ENCODE measurements around the gene LRP1. TPM values are rescaled to one million over a fixed set of nuclear protein-coding genes. Genes with fewer than 3 reads are reported as not detected.

Gene LRP1
- total RNA-seq, 2 donors from 2014 or later: 53.5 to 198 TPM

GRCh38 chr12:57210461-57210860 lies 82.2 kb downstream of the LRP1 start:
- Histone ChIP-seq H3K9me3 (no peaks in the 10 kb centered on the region), H3K27ac (no peak overlapping the region), H3K27me3 (replicated peaks; ENCODE audit: insufficient read depth) (no peaks in the 10 kb centered on the region), H3K4me1 (replicated peaks) (peaks cover 8% of the 10 kb centered on the region), H3K4me3 (no peak overlapping the region), H3K36me3 (peaks cover 6 to 9% of the 10 kb centered on the region in 2 donors)
- no peak for TF ChIP-seq POLR2A (IDR thresholded peaks at IDR 0.05)
- TF ChIP-seq POLR2AphosphoS5 (IDR thresholded peaks at IDR 0.05): no peak
- TF ChIP-seq CTCF (IDR thresholded peaks at IDR 0.05): no peak
- 79% methylated on average over 15 of the region's 15 CpGs for WGBS
- no peak for DNase-seq (ENCODE audit: low spot score)
- intact Hi-C loops (cut with DNase I): no loop called here

DNA sequence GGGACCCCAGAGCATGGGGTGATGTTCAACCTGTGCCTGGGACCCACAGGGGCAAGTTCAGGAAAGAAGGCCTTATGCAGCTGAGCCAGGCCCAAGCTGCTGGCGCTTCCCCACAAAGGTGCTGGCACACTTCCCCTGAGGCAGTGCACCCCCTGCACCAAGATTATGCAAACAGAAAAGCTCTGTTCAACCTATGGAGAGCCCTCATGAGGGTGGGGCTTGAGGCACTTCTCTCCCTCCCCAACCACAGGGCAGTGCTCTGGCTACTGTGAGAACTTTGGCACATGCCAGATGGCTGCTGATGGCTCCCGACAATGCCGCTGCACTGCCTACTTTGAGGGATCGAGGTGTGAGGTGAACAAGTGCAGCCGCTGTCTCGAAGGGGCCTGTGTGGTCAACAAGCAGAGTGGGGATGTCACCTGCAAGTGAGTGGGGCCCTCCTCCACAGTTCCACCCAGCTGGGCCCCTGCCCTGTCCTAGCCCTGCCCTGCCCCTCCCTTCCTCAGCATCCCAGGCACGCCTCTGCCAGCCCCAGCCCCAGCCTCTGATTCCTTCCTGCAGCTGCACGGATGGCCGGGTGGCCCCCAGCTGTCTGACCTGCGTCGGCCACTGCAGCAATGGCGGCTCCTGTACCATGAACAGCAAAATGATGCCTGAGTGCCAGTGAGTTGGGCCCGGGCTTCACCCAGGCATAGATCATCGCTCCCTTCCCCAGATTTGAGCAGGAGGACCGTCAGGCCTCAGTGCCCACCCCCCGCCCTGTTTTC lies 82.8 kb downstream of the LRP1 start:
- H3K9me3 ChIP-seq: no peaks in the 10 kb centered on the region
- no peak overlapping the region for H3K27ac ChIP-seq
- H3K36me3 ChIP-seq: peaks cover 0 to 5% of the 10 kb centered on the region in 2 donors
- no peak for TF ChIP-seq POLR2A (IDR thresholded peaks at IDR 0.05)
- no peak for TF ChIP-seq CTCF (IDR thresholded peaks at IDR 0.05)
- no peak for TF ChIP-seq POLR2AphosphoS5 (IDR thresholded peaks at IDR 0.05)
- no peak for DNase-seq (ENCODE audit: low spot score)
- peaks cover 8% of the 10 kb centered on the region for H3K4me1 ChIP-seq (replicated peaks)
- intact Hi-C loops (cut with DNase I): no loop called here
- 84% methylated on average over 15 of the region's 16 CpGs for WGBS
- H3K27me3 ChIP-seq (replicated peaks; ENCODE audit: insufficient read depth): no peaks in the 10 kb centered on the region
- no peak overlapping the region for H3K4me3 ChIP-seq

DNA sequence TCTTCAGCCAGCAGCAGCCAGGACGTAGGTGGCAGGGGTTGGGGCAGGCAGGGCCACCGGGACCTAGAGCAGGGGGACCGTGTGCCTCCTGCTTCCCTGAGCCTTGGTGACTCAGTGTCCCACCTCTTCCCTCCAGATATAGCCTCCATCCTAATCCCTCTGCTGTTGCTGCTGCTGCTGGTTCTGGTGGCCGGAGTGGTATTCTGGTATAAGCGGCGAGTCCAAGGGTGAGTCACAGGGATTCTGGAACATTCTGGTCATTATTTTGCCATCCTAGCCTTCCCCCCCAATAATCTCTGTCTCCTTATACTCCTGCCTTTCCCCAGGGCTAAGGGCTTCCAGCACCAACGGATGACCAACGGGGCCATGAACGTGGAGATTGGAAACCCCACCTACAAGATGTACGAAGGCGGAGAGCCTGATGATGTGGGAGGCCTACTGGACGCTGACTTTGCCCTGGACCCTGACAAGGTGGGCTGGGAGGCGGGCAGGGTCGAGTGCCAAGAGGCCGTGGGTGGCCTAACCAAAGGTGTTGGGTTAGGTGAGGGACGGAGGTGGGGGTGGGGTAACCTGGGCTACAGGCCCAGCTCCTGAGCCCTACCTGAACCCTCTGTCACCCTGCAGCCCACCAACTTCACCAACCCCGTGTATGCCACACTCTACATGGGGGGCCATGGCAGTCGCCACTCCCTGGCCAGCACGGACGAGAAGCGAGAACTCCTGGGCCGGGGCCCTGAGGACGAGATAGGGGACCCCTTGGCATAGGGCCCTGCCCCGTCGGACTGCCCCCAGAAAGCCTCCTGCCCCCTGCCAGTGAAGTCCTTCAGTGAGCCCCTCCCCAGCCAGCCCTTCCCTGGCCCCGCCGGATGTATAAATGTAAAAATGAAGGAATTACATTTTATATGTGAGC lies 83.8 kb downstream of the LRP1 start:
- no peak overlapping the region for H3K4me3 ChIP-seq
- H3K4me1 ChIP-seq (replicated peaks): peaks cover 10% of the 10 kb centered on the region
- peaks cover 0 to 5% of the 10 kb centered on the region in 2 donors for H3K36me3 ChIP-seq
- intact Hi-C loops (cut with DNase I): no loop called here
- no peak for TF ChIP-seq POLR2AphosphoS5 (IDR thresholded peaks at IDR 0.05)
- H3K9me3 ChIP-seq: no peaks in the 10 kb centered on the region
- no peak overlapping the region for H3K27ac ChIP-seq
- 83% methylated on average over 27 of the region's 27 CpGs for WGBS
- no peak for DNase-seq (ENCODE audit: low spot score)
- H3K27me3 ChIP-seq (replicated peaks; ENCODE audit: insufficient read depth): no peaks in the 10 kb centered on the region

DNA sequence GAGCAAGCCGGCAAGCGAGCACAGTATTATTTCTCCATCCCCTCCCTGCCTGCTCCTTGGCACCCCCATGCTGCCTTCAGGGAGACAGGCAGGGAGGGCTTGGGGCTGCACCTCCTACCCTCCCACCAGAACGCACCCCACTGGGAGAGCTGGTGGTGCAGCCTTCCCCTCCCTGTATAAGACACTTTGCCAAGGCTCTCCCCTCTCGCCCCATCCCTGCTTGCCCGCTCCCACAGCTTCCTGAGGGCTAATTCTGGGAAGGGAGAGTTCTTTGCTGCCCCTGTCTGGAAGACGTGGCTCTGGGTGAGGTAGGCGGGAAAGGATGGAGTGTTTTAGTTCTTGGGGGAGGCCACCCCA lies 84.4 kb downstream of the LRP1 start:
- Histone ChIP-seq H3K36me3 (peaks cover 0 to 5% of the 10 kb centered on the region in 2 donors), H3K27me3 (replicated peaks; ENCODE audit: insufficient read depth) (no peaks in the 10 kb centered on the region), H3K4me1 (replicated peaks) (peaks cover 16% of the 10 kb centered on the region), H3K4me3 (no peak overlapping the region), H3K9me3 (no peaks in the 10 kb centered on the region), H3K27ac (no peak overlapping the region)
- intact Hi-C loops (cut with DNase I): no loop called here
- no peak for DNase-seq (ENCODE audit: low spot score)
- 81% methylated on average over 7 of the region's 7 CpGs for WGBS
- no peak for TF ChIP-seq POLR2AphosphoS5 (IDR thresholded peaks at IDR 0.05)
- TF ChIP-seq POLR2A (IDR thresholded peaks at IDR 0.05): no peak
- TF ChIP-seq CTCF (IDR thresholded peaks at IDR 0.05): no peak

DNA sequence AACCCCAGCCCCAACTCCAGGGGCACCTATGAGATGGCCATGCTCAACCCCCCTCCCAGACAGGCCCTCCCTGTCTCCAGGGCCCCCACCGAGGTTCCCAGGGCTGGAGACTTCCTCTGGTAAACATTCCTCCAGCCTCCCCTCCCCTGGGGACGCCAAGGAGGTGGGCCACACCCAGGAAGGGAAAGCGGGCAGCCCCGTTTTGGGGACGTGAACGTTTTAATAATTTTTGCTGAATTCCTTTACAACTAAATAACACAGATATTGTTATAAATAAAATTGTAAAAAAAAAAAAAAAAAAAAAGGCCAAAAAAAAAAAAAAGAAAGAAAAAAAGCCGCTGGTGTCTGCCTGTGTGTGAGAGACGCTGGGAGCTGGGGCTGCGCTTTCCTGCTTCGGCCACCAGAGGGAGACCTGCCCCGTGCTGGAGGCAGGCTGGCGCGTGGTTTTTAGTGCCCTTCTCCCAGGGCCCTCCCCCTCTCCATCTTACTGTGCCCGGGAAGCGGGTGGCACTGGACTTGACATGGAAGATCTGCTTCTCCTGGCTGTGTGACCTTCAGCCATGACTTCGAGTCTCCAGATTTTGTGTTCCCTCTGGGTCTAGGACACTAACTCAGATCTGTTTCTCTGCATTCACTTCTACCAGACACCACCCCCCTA lies 84.9 kb downstream of the LRP1 start:
- no peaks in the 10 kb centered on the region for H3K27me3 ChIP-seq (replicated peaks; ENCODE audit: insufficient read depth)
- DNase-seq (ENCODE audit: low spot score): peak; percentile 86
- peaks cover 19% of the 10 kb centered on the region for H3K4me1 ChIP-seq (replicated peaks)
- H3K36me3 ChIP-seq: peaks cover 0 to 5% of the 10 kb centered on the region in 2 donors
- TF ChIP-seq POLR2A (IDR thresholded peaks at IDR 0.05) (no peak), CTCF (IDR thresholded peaks at IDR 0.05) (peak; percentile 79 to 95 (median 88)), POLR2AphosphoS5 (IDR thresholded peaks at IDR 0.05) (peak; percentile 64)
- no peak overlapping the region for H3K27ac ChIP-seq
- intact Hi-C loops (cut with DNase I): no loop called here
- 11% methylated on average over 16 of the region's 16 CpGs for WGBS
- no peaks in the 10 kb centered on the region for H3K9me3 ChIP-seq
- H3K4me3 ChIP-seq: no peak overlapping the region

Data from prostate gland (tissue), 2 donors.